GM06990 (cell line): ENCODE data around the gene AMPD1.

Source experiments
- DNase-seq: peaks from one replicate; pipeline ENCODE4 v3.0.0-alpha.2; 2011; ENCODE audit not compliant: insufficient read length; ENCODE audit errors: extremely low read depth
- H3K27me3 ChIP-seq: replicated peaks from 2 replicates; pipeline ENCODE4 v1.6.0; 2011; ENCODE audit warnings: low read length; ENCODE audit not compliant: control insufficient read depth, insufficient read depth
- H3K36me3 ChIP-seq: 2 replicates; pipeline ENCODE4 v1.5.1; 2011; ENCODE audit warnings: low read length; ENCODE audit not compliant: control insufficient read depth, insufficient read depth
- H3K4me3 ChIP-seq: replicated peaks from 2 replicates; pipeline ENCODE4 v1.5.1; 2011; ENCODE audit warnings: low read depth, mild to moderate bottlenecking, control low read depth, low read length
- TF ChIP-seq, protein P1 (sequence below): IDR thresholded peaks from 2 replicates; pipeline ENCODE4 v1.5.1; 2011; ENCODE audit warnings: low read length, control low read depth, mild to moderate bottlenecking, inconsistent platforms; ENCODE audit not compliant: insufficient read depth, poor library complexity, severe bottlenecking

AMPD1 gene

DNA sequence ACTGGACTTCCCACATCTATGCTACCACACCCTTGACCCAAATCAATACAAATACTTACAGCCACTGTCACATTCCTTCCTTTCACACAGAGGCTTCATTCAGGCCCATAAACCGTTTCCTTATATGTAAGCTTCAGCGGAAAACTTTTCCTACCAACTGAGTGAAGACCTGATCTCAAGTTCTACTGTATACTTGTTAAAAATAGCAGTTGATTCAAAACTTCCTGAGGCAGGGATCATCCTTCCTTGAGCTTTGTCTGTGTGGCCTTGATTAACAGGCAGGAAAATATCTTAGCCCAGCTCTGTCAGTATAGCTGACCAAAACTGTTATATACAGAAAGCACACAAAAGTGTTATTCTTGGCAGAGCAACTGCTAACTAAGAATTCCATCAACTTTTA is 68.2 kb downstream of the AMPD1 start:
- TF ChIP-seq, protein P1, sequence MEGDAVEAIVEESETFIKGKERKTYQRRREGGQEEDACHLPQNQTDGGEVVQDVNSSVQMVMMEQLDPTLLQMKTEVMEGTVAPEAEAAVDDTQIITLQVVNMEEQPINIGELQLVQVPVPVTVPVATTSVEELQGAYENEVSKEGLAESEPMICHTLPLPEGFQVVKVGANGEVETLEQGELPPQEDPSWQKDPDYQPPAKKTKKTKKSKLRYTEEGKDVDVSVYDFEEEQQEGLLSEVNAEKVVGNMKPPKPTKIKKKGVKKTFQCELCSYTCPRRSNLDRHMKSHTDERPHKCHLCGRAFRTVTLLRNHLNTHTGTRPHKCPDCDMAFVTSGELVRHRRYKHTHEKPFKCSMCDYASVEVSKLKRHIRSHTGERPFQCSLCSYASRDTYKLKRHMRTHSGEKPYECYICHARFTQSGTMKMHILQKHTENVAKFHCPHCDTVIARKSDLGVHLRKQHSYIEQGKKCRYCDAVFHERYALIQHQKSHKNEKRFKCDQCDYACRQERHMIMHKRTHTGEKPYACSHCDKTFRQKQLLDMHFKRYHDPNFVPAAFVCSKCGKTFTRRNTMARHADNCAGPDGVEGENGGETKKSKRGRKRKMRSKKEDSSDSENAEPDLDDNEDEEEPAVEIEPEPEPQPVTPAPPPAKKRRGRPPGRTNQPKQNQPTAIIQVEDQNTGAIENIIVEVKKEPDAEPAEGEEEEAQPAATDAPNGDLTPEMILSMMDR = no peak
- H3K27me3 ChIP-seq = no peaks in the 10 kb centered on the region
- no peak for DNase-seq
- no peaks in the 10 kb centered on the region for H3K36me3 ChIP-seq
- no peak overlapping the region for H3K4me3 ChIP-seq

DNA sequence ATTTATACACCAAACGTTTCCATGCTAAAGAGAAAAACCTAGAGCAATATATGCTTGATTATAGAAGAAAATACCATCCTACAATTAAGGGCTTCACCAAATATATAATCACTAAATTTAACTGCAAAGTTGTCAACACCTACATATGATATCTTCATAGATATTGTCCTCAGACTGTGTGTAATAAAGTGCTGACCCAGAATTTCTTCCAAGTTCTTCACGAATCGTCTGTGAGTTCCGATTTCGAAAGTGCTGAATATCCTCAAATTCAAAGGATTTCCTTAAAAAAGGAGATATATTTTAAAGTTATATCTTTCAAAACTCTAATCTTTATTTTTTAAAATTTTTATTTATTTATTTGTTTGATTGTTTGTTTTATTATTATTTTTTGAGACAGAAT is 72.0 kb downstream of the AMPD1 start:
- H3K4me3 ChIP-seq = no peak overlapping the region
- no peaks in the 10 kb centered on the region for H3K27me3 ChIP-seq
- TF ChIP-seq, protein P1 = no peak
- no peak for DNase-seq
- H3K36me3 ChIP-seq = no peaks in the 10 kb centered on the region
